Rectal smooth muscle tissue (tissue), 1 donor: ENCODE results near the gene ACAP3.
"Not testable (repeated sequence)": the region's sequence is repeated elsewhere in the genome, so short reads cannot be mapped to it uniquely, and the experiment has no call there.

Source experiments
- H3K27ac ChIP-seq: one replicate; pipeline ENCODE4 v1.7.0; 2013; ENCODE audit warnings: low read depth, low read length, inconsistent platforms
- H3K27me3 ChIP-seq: one replicate; pipeline ENCODE4 v1.7.0; 2013; ENCODE audit warnings: low read length; ENCODE audit not compliant: control insufficient read depth, insufficient read depth
- H3K36me3 ChIP-seq: one replicate; pipeline ENCODE4 v1.7.0; 2013; ENCODE audit warnings: low read length; ENCODE audit not compliant: control insufficient read depth, insufficient read depth
- H3K4me1 ChIP-seq: one replicate; pipeline ENCODE4 v1.7.0; 2013; ENCODE audit warnings: low read length; ENCODE audit not compliant: control insufficient read depth, insufficient read depth
- H3K4me3 ChIP-seq: one replicate; pipeline ENCODE4 v1.7.0; 2013; ENCODE audit warnings: low read length
- H3K9ac ChIP-seq: one replicate; pipeline ENCODE4 v1.7.0; 2013; ENCODE audit warnings: low read length

ACAP3 gene

DNA sequence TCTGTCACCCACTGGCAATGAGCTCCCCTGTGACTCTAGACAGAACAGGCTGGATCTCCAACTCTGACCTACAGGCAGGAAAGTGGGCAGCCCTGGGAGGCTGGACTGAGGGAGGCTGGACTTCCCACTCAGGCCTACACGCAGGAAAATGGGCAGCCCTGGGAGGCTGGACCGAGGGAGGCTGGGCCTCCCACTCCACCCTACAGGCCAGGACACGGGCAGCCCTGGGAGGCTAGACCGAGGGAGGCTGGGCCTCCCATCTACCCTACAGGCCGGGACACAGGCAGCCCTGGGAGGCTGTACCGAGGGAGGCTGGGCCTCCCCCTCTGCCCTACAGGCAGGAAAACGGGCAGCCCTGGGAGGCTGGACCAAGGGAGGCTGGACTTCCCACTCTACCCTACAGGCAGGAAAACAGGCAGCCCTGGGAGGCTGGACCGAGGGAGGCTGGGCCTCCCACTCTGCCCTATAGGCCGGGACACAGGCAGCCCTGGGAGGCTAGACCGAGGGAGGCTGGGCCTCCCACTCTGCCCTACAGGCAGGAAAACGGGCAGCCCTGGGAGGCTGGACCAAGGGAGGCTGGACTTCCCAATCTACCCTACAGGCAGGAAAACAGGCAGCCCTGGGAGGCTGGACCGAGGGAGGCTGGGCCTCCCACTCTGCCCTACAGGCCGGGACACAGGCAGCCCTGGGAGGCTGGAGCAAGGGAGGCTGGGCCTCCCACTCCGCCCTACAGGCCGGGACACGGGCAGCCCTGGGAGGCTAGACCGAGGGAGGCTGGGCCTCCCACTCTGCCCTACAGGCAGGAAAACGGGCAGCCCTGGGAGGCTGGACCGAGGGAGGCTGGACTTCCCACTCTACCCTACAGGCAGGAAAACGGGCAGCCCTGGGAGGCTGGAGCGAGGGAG is 59.5 kb downstream of the ACAP3 start:
- H3K36me3 ChIP-seq, H3K4me3 ChIP-seq, H3K9ac ChIP-seq, H3K4me1 ChIP-seq, H3K27ac ChIP-seq: not testable (repeated sequence)
- H3K27me3 ChIP-seq: peaks cover 13% of the 10 kb centered on the region

DNA sequence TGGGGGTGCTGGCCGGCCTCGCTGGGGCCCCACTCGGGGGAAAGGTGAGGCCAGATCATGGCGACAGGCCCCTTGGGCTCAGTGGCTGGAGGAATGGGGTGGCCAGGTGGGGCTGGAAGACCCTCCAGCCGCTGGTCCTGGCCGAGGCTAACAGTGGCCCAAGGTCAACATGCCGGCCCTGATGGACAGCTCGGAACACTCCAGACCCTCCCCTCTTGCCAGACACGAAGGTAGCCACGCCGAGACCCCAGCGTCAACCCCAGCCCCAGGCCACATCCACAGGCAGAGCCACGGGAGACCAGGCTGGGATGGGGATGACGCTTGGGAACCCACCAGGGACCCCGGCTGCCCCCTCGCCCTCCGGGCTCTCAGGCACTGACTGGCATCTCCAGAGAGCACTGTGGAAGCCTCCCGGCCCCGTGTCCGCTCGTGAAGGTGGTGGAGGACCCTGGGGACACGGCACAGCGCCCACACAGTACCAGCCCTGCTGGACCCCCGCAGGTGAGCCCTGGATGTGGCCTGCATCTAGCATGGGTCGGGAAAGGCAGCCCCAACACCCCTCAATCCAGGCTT is 60.3 kb downstream of the ACAP3 start:
- no peaks in the 10 kb centered on the region for H3K36me3 ChIP-seq
- H3K4me3 ChIP-seq: no peak overlapping the region
- no peaks in the 10 kb centered on the region for H3K4me1 ChIP-seq
- no peak overlapping the region for H3K27ac ChIP-seq
- H3K27me3 ChIP-seq: peaks cover 13% of the 10 kb centered on the region
- H3K9ac ChIP-seq: no peak overlapping the region

DNA sequence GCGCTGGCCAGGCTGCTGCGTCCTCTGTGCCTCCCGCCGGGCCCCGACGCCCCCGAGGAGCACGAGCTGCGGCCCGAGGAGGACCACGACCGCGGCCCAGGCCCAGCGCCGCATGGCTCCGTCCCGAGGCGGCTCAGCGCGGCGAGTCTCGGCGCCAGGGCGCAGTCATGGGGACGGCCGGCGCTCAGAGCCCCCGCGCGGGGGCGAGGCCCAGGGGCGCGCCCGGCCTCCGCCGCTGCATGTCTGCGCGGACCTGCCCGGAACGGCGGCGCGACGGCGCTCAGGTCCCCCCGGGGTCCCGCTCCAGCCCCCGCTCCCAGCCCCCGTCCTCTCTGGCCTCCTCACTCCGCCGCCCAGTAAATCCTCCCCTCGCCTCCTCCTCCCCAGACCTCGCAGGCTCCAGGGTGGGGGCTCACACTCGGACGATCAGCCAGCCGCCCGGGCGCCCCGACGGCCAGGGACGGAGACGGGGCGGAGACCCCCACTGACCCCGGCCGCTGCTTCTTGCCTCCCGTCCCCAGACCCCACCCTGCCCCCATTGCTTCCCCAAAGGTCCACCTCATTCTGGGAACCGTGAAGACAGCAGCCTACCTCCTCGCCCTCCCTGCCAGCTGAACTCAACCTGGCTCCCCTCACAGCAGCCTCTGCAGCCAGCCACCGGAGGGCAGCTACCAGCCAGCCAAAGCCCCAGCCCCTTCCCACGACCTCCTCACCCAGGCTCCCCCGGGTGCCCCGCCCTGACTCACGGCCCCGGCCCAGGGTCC is 61.0 kb downstream of the ACAP3 start, which contains the start of gene C1QTNF12:
Gene C1QTNF12 (minus strand): TSS at position 146 of the 764 bp plus-strand sequence. CDS start 32 bp downstream, at position 114.
- Histone ChIP-seq H3K4me3 (no peak within 1 kb of the TSS), H3K36me3 (no peaks in the 10 kb centered on the region), H3K27ac (no peak within 1 kb of the TSS), H3K27me3 (peaks cover 13% of the 10 kb centered on the region), H3K9ac (no peak within 1 kb of the TSS), H3K4me1 (no peaks in the 10 kb centered on the region)

DNA sequence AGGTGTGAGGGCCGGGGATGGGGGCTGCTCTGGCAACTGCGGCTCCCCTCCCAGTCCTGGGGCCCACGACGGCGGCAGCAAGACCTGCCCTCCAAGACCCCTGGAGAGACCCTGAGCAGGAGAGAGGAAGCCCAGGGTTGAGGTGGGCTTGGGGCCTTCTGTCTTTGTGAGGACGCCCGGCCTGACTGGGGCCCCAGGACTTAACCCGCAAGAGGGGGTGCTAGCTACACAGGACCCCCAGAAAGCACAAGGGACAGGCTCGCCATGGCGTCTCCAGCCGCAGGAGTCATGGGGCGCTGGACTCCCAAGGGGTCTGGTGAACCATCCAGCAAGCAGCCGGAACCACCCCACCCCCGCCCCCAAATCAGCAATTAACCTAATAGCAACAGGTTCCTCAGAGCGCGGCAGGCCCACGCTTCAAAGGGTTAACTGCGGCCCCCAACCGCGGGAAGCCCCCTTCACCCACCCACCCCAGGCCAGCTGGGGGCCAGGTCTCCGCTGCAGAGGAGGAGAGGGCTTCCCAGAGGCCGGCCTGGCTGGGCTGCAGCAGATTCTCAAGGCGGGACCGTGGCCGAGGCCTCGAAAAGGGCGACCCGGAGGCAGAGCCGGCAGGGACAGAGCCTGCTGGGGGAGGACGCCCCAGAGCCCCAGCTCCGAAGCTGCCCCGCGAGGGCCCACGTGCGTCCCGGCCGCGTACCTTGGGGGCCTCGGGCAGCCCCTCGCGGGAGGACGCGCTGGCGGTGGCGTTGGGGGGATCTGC is 61.7 kb downstream of the ACAP3 start:
- Histone ChIP-seq H3K4me3 (no peak overlapping the region), H3K27ac (no peak overlapping the region), H3K4me1 (no peaks in the 10 kb centered on the region), H3K9ac (no peak overlapping the region), H3K36me3 (no peaks in the 10 kb centered on the region), H3K27me3 (peaks cover 13% of the 10 kb centered on the region)

DNA sequence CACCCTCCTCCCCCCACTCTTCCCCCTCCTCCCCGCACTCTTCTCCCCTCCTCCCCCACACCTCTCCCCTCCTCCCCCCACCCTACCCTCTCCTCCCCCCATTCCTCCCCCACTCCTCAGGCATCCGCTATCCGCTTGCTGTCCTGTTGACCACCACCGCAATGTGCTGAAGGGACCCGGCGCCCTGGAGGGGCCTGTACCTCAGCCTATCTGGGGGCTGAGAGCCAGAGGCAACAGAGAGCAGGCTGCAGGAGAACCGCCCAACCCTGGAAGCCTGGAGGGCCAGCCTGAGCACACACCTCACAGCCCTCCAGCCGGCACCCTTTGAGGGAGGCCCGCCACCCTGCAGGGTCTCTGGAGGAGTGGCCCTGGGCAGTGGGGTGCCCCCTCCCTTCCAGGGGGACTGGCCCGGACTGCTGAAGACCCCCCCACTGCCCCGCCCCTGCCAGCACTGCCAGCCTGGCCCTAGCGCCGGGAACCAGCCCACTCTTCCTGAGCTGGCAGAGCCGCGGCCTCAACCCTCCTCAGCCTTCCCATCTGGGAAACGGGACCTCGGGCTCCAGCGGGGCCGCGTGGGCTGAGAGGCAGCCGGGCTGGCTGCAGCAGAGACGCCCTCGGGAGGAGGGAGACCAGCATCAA is 62.4 kb downstream of the ACAP3 start:
- H3K4me1 ChIP-seq: no peaks in the 10 kb centered on the region
- peaks cover 13% of the 10 kb centered on the region for H3K27me3 ChIP-seq
- no peak overlapping the region for H3K9ac ChIP-seq
- no peak overlapping the region for H3K4me3 ChIP-seq
- H3K27ac ChIP-seq: no peak overlapping the region
- H3K36me3 ChIP-seq: no peaks in the 10 kb centered on the region

DNA sequence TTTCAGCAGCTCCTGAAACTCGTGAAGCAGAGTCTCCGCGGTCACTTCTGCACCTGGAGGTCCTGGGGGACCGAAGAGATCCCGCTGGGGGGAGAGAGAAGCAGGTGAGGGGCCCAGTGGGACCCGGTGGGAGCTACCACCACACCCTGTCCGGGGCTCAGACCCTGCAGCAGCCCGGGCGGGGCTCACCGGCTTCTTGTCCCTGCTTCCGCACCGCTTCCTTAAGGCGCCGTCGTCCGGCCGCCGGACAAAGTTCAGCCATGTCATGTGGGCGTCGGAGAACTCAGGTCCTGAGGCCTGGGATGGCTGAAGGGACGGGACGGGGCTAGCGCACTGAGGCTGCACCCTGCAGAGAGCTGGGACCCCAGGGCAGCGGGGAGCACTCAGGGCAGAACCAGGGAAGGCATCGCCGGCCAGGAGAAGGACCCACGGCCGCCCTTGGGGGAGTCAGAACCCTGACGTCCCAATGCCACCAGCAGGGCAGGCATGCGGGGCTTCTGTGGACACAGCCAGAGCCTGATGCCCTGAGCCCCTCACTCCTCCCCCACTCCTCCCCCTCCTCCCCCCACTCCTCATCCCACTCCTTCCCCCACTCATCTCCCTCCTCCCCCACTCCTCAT is 63.4 kb downstream of the ACAP3 start:
- H3K9ac ChIP-seq: no peak overlapping the region
- H3K4me1 ChIP-seq: no peaks in the 10 kb centered on the region
- peak overlapping the region; percentile 37 for H3K4me3 ChIP-seq
- H3K36me3 ChIP-seq: no peaks in the 10 kb centered on the region
- H3K27me3 ChIP-seq: peaks cover 23% of the 10 kb centered on the region
- H3K27ac ChIP-seq: no peak overlapping the region

DNA sequence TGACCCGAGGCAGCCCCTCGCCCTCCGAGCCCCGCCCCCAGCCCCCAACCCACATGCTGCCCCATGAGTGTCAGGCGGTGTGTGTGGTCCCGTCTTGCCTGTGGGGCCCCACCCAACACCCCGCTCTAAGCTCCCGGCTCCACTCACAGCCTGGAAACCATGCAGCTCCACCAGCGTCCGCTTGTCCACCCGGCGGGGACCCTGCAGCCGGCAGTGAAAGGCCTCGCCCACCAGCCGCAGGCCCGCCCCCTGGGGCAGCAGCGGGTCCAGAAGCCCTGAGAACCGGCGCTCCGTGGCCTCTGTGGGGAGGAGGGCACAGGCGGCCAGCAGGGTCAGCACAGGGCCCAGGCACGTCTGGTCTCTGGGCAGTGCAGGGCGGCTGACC is 63.9 kb downstream of the ACAP3 start:
- H3K27me3 ChIP-seq: peaks cover 25% of the 10 kb centered on the region
- H3K9ac ChIP-seq: no peak overlapping the region
- peak overlapping the region; percentile 37 for H3K4me3 ChIP-seq
- H3K4me1 ChIP-seq: no peaks in the 10 kb centered on the region
- no peaks in the 10 kb centered on the region for H3K36me3 ChIP-seq
- H3K27ac ChIP-seq: no peak overlapping the region

DNA sequence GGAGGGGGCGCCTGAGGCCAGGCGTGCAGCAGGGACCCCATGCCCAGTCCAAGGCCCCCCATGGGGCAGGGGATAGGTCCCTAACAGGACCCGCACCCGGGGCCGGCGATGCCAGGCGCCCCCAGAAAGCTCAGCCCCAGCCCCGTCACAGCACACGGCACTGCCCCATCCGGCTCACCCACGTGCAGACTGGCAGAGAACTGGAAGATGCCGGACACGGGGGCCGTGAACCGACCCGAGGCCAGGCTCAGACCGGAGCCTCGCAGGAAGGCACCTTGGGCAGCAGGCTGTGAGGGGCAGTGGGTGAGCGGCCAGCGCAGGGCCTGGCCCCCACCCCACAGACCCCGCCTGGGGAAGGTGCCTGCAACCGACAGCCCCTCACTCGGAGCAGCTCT is 64.5 kb downstream of the ACAP3 start:
- Histone ChIP-seq H3K4me1 (no peaks in the 10 kb centered on the region), H3K36me3 (no peaks in the 10 kb centered on the region), H3K27me3 (peaks cover 29% of the 10 kb centered on the region), H3K27ac (no peak overlapping the region), H3K4me3 (no peak overlapping the region), H3K9ac (no peak overlapping the region)

DNA sequence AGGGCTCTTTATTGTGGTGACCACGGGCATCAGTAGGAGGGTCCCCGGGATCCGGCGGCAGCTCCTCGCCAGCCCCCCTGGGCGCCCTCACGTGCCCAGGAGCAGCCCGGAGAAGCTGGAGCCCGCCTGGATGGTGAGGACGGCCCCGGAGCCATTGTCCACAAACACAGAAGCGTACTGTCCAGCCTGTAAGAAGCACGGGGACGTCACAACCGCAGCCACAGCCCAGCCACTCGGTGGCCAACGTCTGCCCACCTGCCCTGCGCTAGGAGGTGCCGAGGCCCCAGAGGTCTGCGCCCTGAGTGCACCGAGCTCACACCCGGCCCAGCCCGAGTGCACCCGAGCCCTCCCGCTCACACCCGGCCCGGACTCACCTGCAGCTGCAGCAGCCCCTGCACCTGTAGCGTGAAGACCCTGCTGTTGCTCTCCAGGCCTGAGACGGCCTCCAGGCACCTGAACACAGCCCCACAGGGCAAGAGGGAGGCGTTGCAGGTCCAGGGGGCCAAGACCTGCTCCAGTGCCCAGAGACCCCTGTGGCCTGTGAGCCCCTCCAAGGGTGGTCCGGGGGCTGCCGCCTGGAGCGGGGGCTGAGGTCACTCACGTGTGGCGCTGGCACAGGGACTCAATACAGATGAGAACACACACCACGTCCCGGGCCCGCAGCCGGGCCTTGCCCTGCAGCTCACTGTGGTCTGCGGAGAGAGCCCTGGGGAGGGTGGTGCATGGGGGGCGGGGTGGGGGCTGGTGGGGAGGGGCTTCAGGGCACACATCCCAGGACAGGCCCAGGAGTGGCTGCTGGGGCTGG is 65.1 kb downstream of the ACAP3 start:
- H3K4me1 ChIP-seq: no peaks in the 10 kb centered on the region
- H3K27me3 ChIP-seq: peaks cover 33% of the 10 kb centered on the region
- H3K27ac ChIP-seq: no peak overlapping the region
- no peak overlapping the region for H3K9ac ChIP-seq
- H3K4me3 ChIP-seq: no peak overlapping the region
- H3K36me3 ChIP-seq: no peaks in the 10 kb centered on the region
